Measurements from ENCODE around the gene CD28. TPM values are rescaled to one million over a fixed set of nuclear protein-coding genes. Genes with fewer than 3 reads are reported as not detected.

CD28 gene
- total RNA-seq, 3 donors from 2014 or later (not counting 1 experiment from before 2014, with no cell fraction given) = 0.54 to 3.5 (median 3.3) TPM

DNA sequence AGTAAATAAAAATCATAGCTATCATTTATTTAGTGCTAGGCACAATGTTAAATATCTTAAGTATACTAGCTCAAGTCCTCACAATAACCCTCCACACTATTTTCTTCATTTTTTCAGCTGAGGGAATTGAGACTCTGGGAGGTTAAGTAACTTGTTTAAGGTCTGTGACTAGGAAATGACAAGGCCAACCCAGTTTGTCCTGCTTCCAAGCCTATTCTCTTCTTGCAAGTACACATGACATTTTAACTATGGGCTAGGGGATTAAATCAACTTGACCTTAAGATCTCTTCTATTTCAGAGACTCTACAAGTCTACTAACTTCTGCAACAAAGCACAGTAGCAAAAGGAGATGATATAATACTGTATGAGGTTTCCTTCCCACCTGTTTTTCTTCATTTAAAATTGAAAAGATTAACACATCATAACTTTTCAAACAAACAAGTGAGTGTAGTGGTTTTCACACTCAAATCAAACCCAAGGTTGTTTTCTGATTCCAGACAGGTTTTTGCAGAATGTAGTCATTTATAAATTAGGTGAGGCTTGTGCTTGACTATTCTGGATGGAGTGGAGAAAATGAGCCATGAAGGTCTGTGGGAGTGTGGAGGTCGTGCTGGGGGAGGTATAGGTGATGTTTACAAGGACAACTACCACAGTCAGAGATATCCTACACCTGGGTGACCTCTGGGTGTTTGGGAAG lies 57.0 kb downstream of the CD28 start:
- no peak for DNase-seq
- Histone ChIP-seq H3K9me3 (ENCODE audit: control insufficient read depth, insufficient read depth, low read length) (no peaks in the 10 kb centered on the region), H3K4me3 (ENCODE audit: low read length) (no peak overlapping the region), H3K27me3 (ENCODE audit: control insufficient read depth, insufficient read depth, low read length) (no peaks in the 10 kb centered on the region), H3K36me3 (ENCODE audit: control insufficient read depth, insufficient read depth, low read length) (no peaks in the 10 kb centered on the region), H3K4me1 (ENCODE audit: control insufficient read depth, insufficient read depth, low read length) (peaks cover 6% of the 10 kb centered on the region), H3K27ac (ENCODE audit: low read length) (no peak overlapping the region)
- TF ChIP-seq, protein P1, sequence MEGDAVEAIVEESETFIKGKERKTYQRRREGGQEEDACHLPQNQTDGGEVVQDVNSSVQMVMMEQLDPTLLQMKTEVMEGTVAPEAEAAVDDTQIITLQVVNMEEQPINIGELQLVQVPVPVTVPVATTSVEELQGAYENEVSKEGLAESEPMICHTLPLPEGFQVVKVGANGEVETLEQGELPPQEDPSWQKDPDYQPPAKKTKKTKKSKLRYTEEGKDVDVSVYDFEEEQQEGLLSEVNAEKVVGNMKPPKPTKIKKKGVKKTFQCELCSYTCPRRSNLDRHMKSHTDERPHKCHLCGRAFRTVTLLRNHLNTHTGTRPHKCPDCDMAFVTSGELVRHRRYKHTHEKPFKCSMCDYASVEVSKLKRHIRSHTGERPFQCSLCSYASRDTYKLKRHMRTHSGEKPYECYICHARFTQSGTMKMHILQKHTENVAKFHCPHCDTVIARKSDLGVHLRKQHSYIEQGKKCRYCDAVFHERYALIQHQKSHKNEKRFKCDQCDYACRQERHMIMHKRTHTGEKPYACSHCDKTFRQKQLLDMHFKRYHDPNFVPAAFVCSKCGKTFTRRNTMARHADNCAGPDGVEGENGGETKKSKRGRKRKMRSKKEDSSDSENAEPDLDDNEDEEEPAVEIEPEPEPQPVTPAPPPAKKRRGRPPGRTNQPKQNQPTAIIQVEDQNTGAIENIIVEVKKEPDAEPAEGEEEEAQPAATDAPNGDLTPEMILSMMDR (IDR thresholded peaks at IDR 0.05) = no peak
- no peaks in the 10 kb centered on the region for H3K9me3 Mint-ChIP-seq
- no peak for ATAC-seq
- no peak overlapping the region for H3K4me3 Mint-ChIP-seq
- H3K4me1 Mint-ChIP-seq = peaks cover 0 to 6% of the 10 kb centered on the region in 2 donors
- no peak overlapping the region for H3K27ac Mint-ChIP-seq
- intact Hi-C loops (cut with micrococcal nuclease) = no loop called here
- H3K36me3 Mint-ChIP-seq = no peaks in the 10 kb centered on the region
- peaks cover 0 to 3% of the 10 kb centered on the region in 2 donors for H3K27me3 Mint-ChIP-seq (ENCODE audit: low read depth in 2 of 2)
- WGBS (ENCODE audit: insufficient coverage) = 29% methylated on average over 1 of the region's 1 CpG

DNA sequence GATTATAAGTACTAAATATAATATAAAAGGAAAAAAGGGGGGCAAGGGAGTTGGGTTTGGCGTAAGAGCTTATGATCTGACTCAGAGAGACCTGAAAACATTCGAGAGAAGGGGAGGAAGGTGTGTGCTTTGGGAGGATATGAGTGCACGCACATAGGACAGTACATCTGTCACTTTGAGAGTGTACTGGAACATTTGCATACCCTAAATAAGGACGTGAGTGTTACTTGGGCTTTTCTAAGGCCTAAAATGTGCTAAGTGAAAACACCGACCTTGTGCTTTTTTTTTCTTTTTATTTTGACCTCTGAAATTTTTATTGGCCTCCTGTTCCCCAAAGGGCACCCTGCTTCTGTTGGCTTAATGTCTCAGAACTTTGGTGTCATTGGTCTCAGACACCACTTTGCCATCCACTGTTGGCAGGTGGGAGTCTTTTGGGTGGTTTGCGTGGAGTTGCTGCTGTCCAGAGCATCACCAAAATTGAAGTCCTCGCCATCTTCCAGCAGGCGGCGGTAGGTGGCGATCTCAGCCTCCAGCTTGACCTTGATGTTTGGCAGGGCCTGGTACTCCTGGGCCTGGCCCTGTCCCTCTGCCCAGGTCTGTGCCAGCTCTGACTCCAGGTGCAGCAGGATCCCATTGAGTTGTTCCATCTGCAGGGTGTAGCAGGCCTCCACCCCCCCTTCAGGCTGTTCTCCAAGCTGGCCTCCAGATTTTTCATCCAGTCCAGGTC lies 57.7 kb downstream of the CD28 start:
- H3K27ac Mint-ChIP-seq = no peak overlapping the region
- H3K9me3 ChIP-seq (ENCODE audit: control insufficient read depth, insufficient read depth, low read length) = no peaks in the 10 kb centered on the region
- H3K27me3 ChIP-seq (ENCODE audit: control insufficient read depth, insufficient read depth, low read length) = no peaks in the 10 kb centered on the region
- WGBS (ENCODE audit: insufficient coverage) = 73% methylated on average over 10 of the region's 10 CpGs
- peaks cover 0 to 3% of the 10 kb centered on the region in 2 donors for H3K27me3 Mint-ChIP-seq (ENCODE audit: low read depth in 2 of 2)
- H3K4me1 ChIP-seq (ENCODE audit: control insufficient read depth, insufficient read depth, low read length) = peaks cover 6% of the 10 kb centered on the region
- H3K4me1 Mint-ChIP-seq = peaks cover 0 to 6% of the 10 kb centered on the region in 2 donors
- H3K27ac ChIP-seq (ENCODE audit: low read length) = no peak overlapping the region
- H3K36me3 Mint-ChIP-seq = no peaks in the 10 kb centered on the region
- H3K36me3 ChIP-seq (ENCODE audit: control insufficient read depth, insufficient read depth, low read length) = no peaks in the 10 kb centered on the region
- no peak overlapping the region for H3K4me3 Mint-ChIP-seq
- TF ChIP-seq, protein P1 (IDR thresholded peaks at IDR 0.05) = no peak
- ATAC-seq = peak in 1 of 3 donors; percentile 24
- no peak overlapping the region for H3K4me3 ChIP-seq (ENCODE audit: low read length)
- peak in 1 of 2 donors; percentile 42 for DNase-seq
- H3K9me3 Mint-ChIP-seq = no peaks in the 10 kb centered on the region
- intact Hi-C loops (cut with micrococcal nuclease) = no loop called here

DNA sequence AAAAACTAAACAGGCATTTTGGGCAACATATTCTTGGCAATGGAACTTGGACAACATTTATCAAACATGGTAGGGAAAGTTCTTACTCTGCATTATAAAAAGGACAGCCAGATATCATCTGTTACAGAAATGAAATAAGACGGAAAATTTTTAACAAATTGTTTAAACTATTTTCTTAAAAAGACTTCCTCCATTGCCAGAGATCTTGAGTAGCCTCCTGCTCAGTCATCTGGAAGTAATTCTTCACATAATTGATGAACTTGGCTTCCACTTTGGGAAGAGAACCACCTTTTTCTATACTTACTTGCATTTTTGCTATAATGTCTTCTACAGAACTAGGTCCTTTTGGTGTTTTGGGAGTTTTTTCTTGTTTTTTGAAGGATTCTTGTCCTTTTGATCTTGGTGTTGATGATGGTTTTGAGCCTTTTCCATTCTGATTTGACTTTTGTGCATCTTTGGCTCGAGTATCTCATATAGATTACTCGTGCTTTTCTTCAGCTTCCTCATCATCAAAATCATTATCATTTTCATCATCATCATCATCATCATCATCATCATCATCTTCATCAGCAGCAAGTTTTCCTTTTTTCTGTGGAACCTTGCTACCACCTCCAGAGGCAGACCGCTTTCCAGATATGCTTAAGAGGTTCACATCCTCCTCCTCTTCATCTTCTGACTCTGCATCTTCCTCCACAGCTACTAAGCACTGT lies 66.2 kb downstream of the CD28 start:
- no peaks in the 10 kb centered on the region for H3K4me1 Mint-ChIP-seq
- peaks cover 14 to 22% of the 10 kb centered on the region in 2 donors for H3K27me3 Mint-ChIP-seq (ENCODE audit: low read depth in 2 of 2)
- intact Hi-C loops (cut with micrococcal nuclease) = no loop called here
- Histone ChIP-seq H3K27ac (ENCODE audit: low read length) (no peak overlapping the region), H3K4me3 (ENCODE audit: low read length) (no peak overlapping the region), H3K36me3 (ENCODE audit: control insufficient read depth, insufficient read depth, low read length) (no peaks in the 10 kb centered on the region), H3K9me3 (ENCODE audit: control insufficient read depth, insufficient read depth, low read length) (no peaks in the 10 kb centered on the region), H3K4me1 (ENCODE audit: control insufficient read depth, insufficient read depth, low read length) (no peaks in the 10 kb centered on the region), H3K27me3 (ENCODE audit: control insufficient read depth, insufficient read depth, low read length) (no peaks in the 10 kb centered on the region)
- no peaks in the 10 kb centered on the region for H3K9me3 Mint-ChIP-seq
- DNase-seq = no peak
- 97% methylated on average over 4 of the region's 4 CpGs for WGBS (ENCODE audit: insufficient coverage)
- no peaks in the 10 kb centered on the region for H3K36me3 Mint-ChIP-seq
- ATAC-seq = no peak
- no peak overlapping the region for H3K27ac Mint-ChIP-seq
- no peak overlapping the region for H3K4me3 Mint-ChIP-seq
- TF ChIP-seq, protein P1 (IDR thresholded peaks at IDR 0.05) = no peak

Measured in natural killer cell (primary cell).